Activated naive CD8-positive, alpha-beta T cell treated with anti-CD3 and anti-CD28 coated beads, Interleukin-2, amount 50 U/mL, for 16 hours (primary cell): ENCODE results near the gene PSMG3.
A peak's percentile ranks its signal among the peaks of the same experiment; 100 is the strongest.

ENCODE experiments used
- DNase-seq: peaks from one replicate; pipeline ENCODE4 v3.0.0-alpha.2; 2020; ENCODE audit warnings: low read depth, low spot score

Gene PSMG3

DNA sequence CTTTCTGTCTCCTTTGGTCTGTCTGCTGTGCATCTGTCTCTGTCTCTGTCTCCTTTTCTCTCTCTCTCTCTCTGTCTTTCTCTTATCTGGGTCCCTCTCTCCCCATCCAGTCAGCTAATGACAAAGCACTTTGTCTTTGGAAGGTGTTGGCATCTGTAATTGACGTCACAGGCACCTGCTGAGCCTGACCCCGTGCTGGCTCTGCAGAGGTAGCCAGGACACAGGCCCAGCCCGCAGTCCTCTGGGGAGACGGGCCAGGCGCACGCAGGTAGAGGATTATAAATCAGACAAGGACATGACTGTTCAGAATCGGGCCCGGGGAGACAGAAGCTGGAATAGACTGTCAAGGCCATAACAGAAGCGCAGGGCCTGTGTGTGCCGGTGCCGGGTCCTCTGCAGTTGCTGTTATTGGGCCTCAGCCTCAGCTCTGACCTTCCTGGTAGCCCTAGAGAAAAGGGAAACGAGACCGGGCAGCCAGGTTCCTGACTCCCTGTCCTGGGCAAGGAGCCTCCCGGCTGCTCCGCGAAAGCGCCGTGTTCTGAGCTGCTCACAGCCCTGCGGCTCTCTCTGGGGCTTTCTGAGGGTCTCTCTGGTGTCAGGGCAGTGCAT lies 10.7 kb upstream of the PSMG3 start:
- no peak for DNase-seq

DNA sequence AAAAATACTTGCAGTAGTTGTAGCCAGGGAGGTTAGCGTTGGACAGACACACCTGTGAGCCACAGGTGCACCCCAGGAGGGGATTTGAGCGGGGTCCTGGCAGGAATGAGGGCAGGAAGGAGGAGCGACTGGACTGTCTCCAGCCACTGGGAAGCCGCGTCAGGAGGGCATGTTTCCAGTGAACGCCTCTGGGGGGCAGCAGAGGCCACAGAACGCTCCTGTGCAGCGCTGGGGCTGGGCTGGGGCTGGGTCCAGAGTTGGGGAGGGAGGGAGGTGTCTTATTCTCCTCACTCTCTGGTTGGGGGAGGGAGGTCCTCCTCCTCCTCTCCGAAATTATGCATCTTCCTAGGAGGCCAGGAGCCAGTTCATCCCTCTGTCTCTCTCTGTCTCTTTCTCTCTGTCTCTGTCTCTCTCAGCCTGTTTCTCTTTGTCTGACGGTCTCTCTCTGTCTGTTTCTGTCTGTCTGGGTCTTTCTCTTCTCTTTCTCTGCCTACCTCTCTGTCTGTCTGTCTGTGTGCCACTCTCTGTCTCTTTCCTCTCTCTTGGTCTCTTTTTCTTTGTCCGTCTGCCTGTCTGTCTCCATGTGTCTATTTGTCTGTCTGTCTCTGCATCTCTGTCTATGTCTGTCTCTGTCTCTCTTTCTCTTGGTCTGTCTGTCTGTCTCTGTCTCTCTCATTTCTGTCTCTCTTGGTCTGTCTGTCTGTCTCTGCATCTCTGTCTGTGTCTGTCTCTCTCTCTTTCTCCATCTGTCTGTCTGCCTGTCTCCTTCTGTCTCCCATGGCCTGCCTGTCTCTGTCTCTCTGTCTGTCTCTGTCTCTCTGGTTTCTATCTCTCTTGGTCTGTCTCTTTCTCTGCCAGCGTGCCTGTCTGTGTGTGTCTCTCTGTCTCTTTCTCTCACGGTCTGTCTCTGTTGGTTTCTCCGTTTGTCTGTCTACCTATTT lies 9.9 kb upstream of the PSMG3 start:
- DNase-seq, result peak; percentile 43

DNA sequence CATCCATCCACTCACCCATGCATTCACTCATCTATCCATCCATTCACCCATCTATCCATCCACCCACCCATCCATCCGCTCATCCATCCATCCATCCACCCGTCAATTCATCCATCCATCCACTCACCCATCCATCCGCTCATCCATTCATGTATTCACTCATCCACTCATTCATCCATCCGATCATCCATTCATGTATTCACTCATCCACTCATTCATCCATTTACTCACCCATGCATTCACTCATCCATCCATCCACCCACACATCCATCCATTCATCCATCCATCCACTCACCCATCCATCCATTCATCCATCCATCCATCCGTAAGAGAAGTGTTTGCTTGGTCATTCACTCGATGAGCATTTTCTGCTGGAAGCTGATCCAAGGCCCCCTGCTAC lies 8.7 kb upstream of the PSMG3 start:
- no peak for DNase-seq

DNA sequence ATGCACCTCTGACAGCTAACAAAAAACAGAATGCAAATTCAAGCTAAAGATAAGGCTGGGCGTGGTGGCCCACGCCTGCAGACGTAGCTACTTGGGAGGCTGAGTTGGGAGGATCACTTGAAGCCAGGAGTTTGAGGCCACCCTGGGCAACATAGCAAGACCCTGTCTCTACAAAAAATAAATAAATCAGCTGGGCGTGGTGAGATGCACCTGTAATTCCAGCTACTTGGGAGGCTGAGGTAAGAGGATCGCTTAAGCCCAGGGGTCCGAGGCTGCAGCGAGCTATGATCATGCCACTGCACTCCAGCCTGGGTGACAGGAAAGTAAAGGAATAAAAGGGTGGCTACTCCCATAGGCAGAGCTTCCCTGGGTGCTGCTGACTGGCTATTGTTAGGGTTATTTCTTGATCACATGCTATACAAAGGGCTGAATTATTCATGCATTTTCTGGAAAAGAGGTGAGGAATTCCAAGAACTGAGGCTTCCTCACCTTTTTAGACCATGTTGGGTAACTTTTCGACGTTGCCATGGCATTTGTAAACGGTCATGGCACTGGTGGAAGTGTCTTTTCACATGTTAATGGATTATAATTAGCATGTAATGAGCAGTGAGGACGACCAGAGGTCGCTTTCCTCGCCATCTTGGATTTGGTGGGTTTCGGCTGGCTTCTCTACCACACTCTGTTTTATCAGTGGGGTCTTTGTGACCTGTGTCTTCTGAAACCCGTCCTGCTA lies 6.9 kb upstream of the PSMG3 start:
- DNase-seq, result no peak

- DNase-seq, result no peak
Measured at GRCh38 chr7:1575809-1576208, 6.0 kb upstream of the PSMG3 start.

GRCh38 chr7:1572111-1572822 lies 2.4 kb upstream of the PSMG3 start:
- DNase-seq, result no peak

DNA sequence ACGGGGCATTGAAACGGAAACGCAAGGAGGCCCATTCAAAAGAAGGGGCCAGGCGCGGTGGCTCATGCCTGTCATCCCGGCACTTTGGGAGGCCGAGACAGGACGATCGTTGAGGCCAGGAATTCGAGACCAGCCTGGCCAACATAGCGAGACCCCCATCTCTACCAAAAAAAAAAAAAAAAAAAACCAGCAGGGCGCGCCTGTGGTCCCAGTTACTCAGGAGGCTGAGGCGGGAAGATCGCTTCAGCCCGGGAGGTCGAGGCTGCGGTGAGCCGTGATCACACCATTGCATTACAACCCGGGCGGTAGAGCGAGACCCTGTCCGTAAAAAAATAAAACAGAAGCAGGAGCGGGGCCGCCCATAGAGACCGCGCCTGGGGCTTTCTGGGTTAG lies 396 bp downstream of the PSMG3 start:
- DNase-seq, result no peak

- DNase-seq, result no peak
Measured at GRCh38 chr7:1569016-1569415, 816 bp downstream of the PSMG3 start.

DNA sequence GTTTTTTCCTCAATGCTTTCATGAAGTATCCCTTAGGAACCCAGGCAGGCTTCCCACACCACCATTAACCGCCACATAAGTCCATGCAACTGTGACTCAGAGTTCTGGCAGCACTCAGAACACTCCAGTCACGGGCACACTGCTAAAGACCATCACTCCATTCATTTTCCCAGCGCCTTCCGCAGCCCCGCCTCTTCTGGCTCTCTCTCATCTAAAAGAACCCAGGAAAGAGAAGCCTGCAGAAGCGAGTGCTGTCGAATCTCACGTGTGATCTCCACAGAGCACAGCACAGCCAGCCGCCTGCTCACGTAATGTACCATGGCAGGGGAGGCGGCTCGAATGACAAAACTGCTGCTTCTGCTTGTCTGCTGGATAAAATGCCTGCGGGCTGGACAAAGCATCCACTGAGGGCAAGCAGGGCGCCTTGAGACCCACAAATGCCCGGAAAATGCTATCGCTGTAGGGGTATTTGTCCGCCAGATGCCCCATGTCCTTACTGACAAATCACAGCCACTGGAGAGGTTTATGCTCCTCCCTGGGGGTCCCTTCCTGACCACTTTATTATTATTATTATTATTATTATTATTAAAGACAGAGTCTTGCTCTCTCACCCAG lies 1.8 kb downstream of the PSMG3 start:
- no peak for DNase-seq

DNA sequence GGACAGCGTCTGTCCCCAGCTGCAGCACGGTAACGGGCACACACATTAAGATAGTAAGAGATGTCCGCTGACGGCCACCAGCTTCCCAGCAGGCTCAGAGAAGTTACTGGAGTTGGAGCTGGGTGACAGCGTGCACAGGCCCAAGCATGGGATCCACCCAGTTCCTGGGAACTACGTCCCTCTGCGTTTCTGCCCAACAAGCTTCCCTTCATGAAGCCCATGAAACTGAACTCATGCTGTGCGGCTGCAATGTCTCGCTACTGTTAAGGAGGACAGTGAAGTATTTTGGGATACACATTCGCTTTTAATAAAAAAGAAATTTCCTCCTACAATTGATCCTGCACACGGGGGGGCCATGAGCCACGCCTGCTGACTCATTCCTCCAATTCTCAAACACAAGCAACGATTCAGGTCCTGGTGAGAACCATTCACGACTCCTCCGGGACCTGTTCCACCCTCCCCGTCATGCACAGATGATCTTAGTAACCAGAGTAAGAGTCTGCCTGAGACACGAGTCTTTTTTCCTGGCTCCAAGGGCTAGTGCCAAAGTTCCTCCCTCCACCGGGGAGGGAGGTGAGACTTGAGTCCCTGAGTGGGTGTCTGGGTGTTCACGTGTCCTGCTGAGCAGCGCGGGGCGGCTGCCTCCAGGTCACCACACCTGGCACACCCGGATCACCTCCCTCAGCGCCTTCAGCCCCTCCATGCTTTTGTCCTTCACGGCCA lies 2.6 kb downstream of the PSMG3 start:
- no peak for DNase-seq

DNA sequence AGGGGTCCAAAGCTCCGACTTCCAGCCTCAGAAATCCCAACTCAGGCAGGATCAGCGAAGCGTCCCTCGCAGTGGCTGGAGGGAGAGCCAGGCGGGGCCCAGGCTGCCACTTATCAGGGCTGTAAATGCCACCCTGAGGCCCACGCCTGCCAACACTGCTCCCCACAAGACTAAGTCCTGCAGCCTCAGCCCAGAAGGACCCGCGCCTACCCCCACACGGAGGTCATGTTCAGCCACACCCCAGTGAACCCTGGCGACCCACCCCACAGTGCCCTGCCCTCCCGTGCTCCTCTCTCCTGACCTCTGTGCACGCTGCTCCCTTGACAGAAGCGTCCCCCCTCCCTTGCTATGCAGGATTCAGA lies 3.2 kb downstream of the PSMG3 start:
- no peak for DNase-seq

- DNase-seq, result no peak
Measured at GRCh38 chr7:1564603-1565022, 5.2 kb downstream of the PSMG3 start.

DNA sequence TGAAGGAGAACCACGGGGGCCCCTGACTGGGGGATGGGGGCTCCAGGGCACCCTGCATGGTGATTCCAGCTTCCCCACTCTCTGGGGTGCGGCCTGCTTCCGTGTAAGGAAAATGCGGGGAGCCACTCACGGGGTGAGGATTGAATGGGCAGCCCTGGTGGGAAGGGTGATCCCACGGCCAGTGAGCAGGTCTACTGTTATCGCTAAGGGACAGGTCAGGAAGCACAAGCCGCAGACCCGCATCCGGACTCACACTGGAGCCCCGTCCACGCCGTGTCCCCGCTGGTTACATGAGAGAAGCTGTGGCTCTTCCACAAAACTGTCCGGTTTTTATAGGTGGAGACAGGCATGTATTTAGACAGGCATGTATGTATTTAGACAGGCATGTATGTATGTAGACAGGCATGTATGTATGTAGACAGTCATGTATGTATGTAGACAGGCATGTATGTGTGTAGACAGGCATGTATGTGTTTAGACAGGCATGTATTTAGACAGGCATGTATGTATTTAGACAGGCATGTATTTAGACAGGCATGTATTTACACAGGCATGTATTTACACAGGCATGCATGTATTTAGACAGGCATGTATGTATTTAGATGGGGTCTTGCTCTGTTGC lies 5.7 kb downstream of the PSMG3 start:
- DNase-seq, result no peak

- DNase-seq, result no peak
Measured at GRCh38 chr7:1562597-1563051, 7.2 kb downstream of the PSMG3 start.

DNA sequence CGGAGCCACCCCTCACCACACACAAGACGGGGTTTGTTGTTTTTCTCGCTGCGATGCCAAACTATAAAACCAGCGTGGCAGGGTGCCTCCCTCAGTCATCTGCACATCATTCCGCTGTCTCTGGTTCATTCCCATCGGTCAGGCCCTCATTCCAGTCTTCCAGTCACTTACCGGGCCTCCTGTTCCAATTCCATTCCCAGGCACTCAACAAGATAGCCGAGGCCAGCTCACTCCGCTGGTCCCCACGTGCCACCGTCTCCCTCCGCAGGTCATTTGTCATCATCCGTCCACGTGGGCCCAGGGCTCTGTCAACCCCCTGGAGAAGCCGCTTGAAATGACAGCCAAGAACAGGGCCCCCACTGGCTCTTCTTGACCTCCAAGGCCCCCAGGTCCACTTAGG lies 7.7 kb downstream of the PSMG3 start:
- no peak for DNase-seq

GRCh38 chr7:1561036-1561940 lies 8.5 kb downstream of the PSMG3 start:
- no peak for DNase-seq

DNA sequence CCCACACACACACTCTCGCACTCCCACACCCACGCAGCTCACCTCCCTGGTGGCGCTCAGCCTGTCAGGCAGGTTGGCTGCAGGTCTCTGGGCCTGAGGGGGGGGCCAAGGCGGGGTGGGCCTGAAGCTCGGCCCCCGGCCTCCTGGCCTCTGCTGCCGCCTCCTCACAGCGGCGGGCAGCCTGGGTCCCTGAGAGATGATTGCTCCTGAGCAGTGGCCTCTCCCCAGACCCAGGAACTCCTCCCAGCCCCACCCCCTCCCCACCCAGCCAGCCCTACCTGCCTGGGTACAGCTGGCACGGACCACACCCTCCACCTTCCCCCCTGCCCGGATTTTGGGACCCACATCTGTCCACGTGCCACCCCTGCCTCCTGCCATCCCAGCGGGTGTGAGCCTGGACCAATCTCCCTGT lies 9.2 kb downstream of the PSMG3 start:
- DNase-seq, result no peak

- no peak for DNase-seq
Measured at GRCh38 chr7:1559626-1560590, 9.9 kb downstream of the PSMG3 start.
